GM21825 (cell line): ENCODE results near the gene SLC25A21.
"Not testable (repeated sequence)": the region's sequence is repeated elsewhere in the genome, so short reads cannot be mapped to it uniquely, and the experiment has no call there.

Experiments used
- ATAC-seq: cut with Tn5 transposase; IDR thresholded peaks from one replicate; pipeline ENCODE4 v1.9.1; 2021; ENCODE audit warnings: mild to moderate bottlenecking, moderate library complexity; ENCODE audit not compliant: unreplicated experiment

Gene SLC25A21

GRCh38 chr14:36844443-36845195, 327.8 kb downstream of the SLC25A21 start:
- no peak for ATAC-seq

GRCh38 chr14:36843410-36843809, 329.0 kb downstream of the SLC25A21 start:
- ATAC-seq, result no peak

DNA sequence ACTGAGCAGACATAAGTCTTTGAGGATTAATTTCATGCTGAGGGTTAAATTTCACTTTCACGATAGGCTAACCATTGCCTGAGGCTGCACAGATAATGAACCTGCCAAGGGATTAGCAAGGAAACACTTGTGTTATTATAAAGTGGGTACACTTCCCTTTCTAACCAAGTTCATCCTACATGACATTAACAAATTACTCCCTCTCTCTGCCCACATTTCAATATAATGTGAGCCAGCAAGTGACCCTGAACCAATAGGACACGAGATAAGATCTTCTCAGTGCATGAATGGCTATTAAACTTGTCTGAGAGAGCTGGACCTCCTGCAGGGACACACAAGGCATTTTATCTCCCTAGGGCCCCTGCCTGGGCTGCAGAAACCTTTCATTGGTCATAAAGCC, 337.3 kb downstream of the SLC25A21 start:
- no peak for ATAC-seq

- no peak for ATAC-seq
These were observed 338.1 kb downstream of the SLC25A21 start for GRCh38 chr14:36834293-36834692.

DNA sequence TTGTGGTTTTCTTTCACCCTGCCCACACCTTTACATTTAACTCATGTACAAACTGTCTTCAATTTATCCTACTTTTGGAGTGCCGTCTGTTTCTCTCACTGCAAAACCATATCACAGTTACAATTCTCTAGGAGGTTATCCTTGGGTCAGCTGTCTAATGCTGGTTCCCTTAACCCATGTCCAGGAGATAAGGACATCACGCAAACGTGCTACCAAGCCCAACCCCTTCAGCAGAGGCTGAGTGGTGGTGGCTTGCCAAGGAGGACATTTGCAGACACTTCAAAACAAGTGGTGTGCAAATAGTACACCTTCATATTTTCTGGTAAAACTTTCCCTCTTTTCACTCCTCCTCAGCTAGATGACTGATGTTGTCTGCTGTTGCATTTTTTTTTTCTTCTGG, 342.9 kb downstream of the SLC25A21 start:
- ATAC-seq, result no peak

- ATAC-seq, result no peak
These were observed 344.5 kb downstream of the SLC25A21 start for GRCh38 chr14:36827861-36828260.

GRCh38 chr14:36826614-36827013, 345.8 kb downstream of the SLC25A21 start:
- no peak for ATAC-seq

GRCh38 chr14:36824854-36825253, 347.6 kb downstream of the SLC25A21 start:
- no peak for ATAC-seq

GRCh38 chr14:36823651-36824050, 348.8 kb downstream of the SLC25A21 start:
- no peak for ATAC-seq

GRCh38 chr14:36822685-36823084, 349.7 kb downstream of the SLC25A21 start:
- no peak for ATAC-seq

- ATAC-seq, result no peak
These were observed 351.5 kb downstream of the SLC25A21 start for GRCh38 chr14:36820901-36821300.

GRCh38 chr14:36820111-36820709, 352.2 kb downstream of the SLC25A21 start:
- ATAC-seq, result no peak

GRCh38 chr14:36818794-36819384, 353.5 kb downstream of the SLC25A21 start:
- no peak for ATAC-seq

GRCh38 chr14:36818246-36818645, 354.2 kb downstream of the SLC25A21 start:
- ATAC-seq, result no peak

GRCh38 chr14:36817071-36817930, 355.1 kb downstream of the SLC25A21 start:
- no peak for ATAC-seq

DNA sequence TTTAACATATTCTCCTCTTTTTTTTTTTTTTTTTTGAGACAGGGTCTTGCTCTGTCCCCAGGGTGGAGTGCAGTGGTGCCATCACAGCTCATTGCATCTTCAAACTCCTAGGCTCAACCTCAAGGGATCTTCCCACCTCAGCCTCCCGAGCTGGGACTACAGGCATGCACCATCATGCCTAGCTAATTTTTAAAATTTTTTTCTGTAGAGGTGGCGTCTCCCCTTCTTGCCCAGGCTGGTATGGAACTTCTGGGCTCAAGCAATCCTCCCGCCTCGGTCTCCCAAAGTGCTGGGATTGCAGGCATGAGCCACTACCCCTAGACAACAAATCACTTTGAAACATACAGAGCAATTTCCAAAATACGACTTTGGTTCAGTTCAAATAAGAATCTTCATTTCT, 355.9 kb downstream of the SLC25A21 start:
- no peak for ATAC-seq

DNA sequence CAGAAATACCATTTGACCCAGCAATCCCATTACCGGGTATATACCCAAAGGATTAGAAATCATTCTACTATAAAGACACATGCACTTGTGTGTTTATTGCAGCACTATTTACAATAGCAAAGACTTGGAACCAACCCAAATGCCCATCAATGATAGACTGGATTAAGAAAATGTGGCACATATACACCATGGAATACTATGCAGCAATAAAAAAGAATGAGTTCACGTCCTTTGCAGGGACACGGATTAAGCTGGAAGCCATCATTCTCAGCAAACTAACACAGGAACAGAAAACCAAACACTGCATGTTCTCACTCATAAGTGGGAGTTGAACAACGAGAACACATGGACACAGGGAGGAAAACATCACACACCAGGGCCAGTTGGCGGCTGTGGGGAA, 357.6 kb downstream of the SLC25A21 start:
- not testable (repeated sequence) for ATAC-seq

- ATAC-seq, result no peak
These were observed 362.2 kb downstream of the SLC25A21 start for GRCh38 chr14:36810209-36810608.

DNA sequence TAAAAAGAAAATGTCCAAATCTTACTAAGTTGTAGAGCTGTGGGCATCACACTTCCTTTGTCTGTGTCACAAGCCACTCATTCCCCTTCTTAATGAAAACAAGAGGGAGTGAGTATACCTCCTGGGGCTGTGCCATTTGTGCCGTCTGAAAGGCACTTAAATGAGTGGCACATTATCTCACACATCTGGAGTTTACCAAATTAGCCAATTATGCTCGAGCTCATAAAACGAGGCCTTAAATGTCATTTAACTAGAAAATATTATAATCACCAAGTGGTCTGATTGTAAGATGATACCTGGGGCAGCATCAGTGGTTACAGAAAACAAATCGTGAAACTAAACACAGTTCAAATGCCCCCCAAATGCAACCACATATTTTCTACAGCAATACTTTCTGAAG, 364.7 kb downstream of the SLC25A21 start:
- no peak for ATAC-seq

GRCh38 chr14:36805131-36805559, 367.3 kb downstream of the SLC25A21 start:
- ATAC-seq, result no peak

- ATAC-seq, result no peak
These were observed 374.8 kb downstream of the SLC25A21 start for GRCh38 chr14:36797634-36798033.
